ENCODE measurements around the gene RTRAF.
A peak's percentile ranks its signal among the peaks of the same experiment; 100 is the strongest.

The RTRAF gene

DNA sequence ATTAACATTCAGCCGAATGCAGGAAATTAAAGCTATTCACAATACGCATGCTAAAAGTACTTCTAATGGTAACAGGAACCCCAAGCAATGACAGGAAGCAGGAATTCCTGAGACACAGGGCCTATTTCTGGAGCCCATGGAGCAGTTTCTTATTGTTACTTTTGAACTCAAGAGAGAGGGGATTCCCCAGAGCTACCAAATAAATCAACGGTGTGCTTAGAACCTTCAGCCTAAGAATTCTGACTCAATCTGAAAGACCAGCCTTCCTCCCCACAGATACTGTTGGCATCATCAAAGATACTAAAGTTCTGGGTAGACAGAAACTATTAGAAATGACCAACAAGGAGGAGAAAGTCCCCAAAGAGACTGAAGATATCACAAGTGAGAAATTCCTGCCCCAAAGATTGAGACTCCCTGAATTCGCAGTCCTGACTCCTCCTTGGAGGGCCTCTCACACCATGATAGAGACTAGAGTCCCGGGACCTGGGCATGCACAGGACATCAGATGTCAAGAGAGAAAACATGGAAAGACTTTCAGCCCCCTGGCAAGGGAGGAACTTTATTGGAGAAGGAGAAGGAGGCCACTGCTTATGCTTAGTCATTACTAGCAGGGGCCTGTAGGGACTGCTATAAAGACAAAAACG, 32.7 kb downstream of the RTRAF start:
- DNase-seq (ENCODE audit: low spot score) = peak; percentile 62
- in situ Hi-C loops (cut with MboI; ENCODE audit: low pct_unique_long_range_greater_than_20kb, low sequenced_read_pairs, unreplicated experiment) = no loop called here
- TF ChIP-seq, protein P1, sequence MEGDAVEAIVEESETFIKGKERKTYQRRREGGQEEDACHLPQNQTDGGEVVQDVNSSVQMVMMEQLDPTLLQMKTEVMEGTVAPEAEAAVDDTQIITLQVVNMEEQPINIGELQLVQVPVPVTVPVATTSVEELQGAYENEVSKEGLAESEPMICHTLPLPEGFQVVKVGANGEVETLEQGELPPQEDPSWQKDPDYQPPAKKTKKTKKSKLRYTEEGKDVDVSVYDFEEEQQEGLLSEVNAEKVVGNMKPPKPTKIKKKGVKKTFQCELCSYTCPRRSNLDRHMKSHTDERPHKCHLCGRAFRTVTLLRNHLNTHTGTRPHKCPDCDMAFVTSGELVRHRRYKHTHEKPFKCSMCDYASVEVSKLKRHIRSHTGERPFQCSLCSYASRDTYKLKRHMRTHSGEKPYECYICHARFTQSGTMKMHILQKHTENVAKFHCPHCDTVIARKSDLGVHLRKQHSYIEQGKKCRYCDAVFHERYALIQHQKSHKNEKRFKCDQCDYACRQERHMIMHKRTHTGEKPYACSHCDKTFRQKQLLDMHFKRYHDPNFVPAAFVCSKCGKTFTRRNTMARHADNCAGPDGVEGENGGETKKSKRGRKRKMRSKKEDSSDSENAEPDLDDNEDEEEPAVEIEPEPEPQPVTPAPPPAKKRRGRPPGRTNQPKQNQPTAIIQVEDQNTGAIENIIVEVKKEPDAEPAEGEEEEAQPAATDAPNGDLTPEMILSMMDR (IDR thresholded peaks at IDR 0.05; ENCODE audit: extremely low read depth, insufficient read depth, missing control alignments) = no peak

DNA sequence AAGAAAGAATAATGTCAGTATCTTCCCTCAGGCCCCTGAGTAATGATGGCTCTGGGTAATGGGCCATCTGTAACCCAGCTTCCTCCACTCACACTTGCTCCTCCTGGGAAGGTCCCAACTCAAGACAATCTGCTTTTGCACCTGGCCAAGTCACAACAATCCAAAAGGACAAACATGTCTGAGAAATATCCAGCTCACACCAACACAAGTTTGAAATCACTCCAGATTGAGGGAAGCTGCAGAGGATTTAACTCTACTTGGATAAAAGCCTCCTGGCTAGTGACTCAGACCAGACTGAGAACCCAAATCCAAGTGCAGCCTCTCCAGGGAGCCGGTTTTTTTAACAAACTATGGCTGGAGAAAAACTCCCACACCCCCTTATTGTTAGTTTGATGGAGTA, 34.2 kb downstream of the RTRAF start:
- TF ChIP-seq, protein P1 (IDR thresholded peaks at IDR 0.05; ENCODE audit: extremely low read depth, insufficient read depth, missing control alignments) = no peak
- in situ Hi-C loops (cut with MboI; ENCODE audit: low pct_unique_long_range_greater_than_20kb, low sequenced_read_pairs, unreplicated experiment) = no loop called here
- DNase-seq (ENCODE audit: low spot score) = no peak

DNA sequence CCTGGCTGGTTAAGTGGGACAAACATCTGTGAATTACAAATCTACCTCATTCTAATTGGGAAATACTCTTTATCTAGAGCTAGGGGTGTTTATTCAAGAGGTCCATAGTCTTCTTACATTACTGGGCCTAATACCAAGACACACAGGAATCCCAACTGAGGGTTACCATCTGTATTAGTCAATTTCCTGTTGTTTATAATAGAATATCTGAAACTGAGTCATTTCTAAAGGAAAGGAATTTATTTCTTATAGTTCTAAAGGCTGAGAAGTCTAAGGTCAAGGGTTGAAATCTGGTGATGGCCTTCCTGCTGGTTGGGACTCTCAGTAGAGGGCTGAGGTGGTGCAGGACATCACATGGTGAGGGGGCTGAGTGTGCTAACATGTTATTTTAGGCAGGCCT, 36.0 kb downstream of the RTRAF start:
- in situ Hi-C loops (cut with MboI; ENCODE audit: low pct_unique_long_range_greater_than_20kb, low sequenced_read_pairs, unreplicated experiment) = no loop called here
- no peak for DNase-seq (ENCODE audit: low spot score)

DNA sequence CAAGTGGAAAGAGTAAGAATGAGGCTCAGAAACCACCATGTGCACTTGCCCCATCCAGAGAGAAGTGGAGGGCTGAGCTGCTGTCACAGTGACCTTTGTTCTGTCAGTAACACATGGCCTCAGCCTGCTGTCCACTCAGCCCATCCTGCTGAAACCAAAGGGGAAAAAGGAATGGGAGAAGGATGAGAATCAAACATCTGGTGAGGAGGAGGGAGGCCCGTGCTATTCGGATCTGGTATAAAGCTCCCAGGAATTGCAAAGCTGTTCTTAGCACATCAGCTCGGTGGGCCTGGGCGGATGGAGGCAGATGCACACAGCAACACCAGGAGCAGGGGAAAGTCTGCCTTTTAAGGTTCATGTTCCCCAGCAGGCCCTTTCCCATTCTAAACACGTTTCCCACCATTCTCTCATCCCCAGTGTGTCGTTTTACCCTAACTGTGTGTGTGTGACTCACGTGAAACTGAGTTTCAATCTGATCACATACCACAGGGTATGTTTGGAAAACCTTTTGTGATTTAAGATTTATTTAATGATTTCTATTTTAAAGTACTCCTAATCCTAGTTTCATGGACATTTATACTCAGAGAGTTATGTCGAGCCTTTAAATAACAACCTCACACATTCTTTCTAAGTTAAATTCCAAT, 36.8 kb downstream of the RTRAF start:
- in situ Hi-C loops (cut with MboI; ENCODE audit: low pct_unique_long_range_greater_than_20kb, low sequenced_read_pairs, unreplicated experiment) = no loop called here
- TF ChIP-seq, protein P1 (IDR thresholded peaks at IDR 0.05; ENCODE audit: extremely low read depth, insufficient read depth, missing control alignments) = no peak
- DNase-seq (ENCODE audit: low spot score) = no peak

More for the DNA sequence above, 36.0 kb downstream of the RTRAF start:
- TF ChIP-seq, protein P1 (IDR thresholded peaks at IDR 0.05; ENCODE audit: extremely low read depth, insufficient read depth, missing control alignments) = no peak

DNA sequence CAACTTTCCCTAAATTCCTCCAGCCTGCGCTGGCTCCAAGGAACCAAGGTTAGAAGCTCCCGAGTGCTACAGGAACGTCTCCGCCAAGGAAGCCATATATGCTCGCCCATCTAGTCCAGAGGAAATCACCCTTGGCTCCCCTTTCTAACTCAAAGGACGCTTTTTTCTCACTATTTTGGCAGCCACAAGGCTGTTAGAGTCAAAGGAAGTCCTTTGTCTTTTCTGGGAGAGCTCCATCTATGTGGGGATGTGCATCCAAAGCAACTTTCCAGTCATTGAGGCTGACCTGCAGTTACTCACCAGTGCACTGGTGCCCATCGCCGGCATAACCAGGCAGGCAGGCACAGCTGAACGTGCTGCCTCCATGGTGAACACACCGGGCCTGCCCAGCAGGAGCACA, 37.6 kb downstream of the RTRAF start:
- DNase-seq (ENCODE audit: low spot score) = no peak
- TF ChIP-seq, protein P1 (IDR thresholded peaks at IDR 0.05; ENCODE audit: extremely low read depth, insufficient read depth, missing control alignments) = no peak
- in situ Hi-C loops (cut with MboI; ENCODE audit: low pct_unique_long_range_greater_than_20kb, low sequenced_read_pairs, unreplicated experiment) = no loop called here

DNA sequence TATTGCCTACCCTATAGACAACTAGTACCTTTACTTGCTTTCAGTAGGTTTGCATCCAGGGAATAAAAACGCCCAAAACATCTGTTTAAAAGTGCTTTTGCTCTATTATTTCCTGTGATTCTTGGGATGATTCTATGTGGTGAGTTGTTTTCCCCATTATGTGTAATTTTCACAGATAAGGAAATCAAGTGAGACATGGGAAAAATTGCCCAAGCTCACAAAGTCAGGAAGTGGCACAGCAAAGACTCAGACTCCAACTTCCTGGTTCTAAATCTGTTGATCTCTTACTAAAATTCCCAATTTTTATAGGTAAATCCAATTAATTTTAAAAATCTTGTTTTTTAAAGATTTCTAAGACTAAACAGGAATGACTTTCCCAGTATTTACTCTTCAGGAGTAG, 40.5 kb downstream of the RTRAF start:
- TF ChIP-seq, protein P1 (IDR thresholded peaks at IDR 0.05; ENCODE audit: extremely low read depth, insufficient read depth, missing control alignments) = no peak

More for the DNA sequence above, 40.5 kb downstream of the RTRAF start:
- no peak for DNase-seq (ENCODE audit: low spot score)
- in situ Hi-C loops (cut with MboI; ENCODE audit: low pct_unique_long_range_greater_than_20kb, low sequenced_read_pairs, unreplicated experiment) = no loop called here
